WTC11 (cell line): ENCODE measurements around the gene SUSD4.

Experiments used
- CREM ChIP-seq: sonication (generic); formaldehyde crosslinking; IDR thresholded peaks from 2 replicates; pipeline ENCODE4 v1.8.1; 2022; ENCODE audit warnings: mild to moderate bottlenecking, missing genetic modification reagents, moderate library complexity
- CTCF ChIP-seq: fragments of 200-600 bp; IDR thresholded peaks from 2 replicates; pipeline ENCODE4 v1.8.0; 2022; ENCODE audit warnings: antibody characterized with exemption
- ELF4 ChIP-seq: sonication (generic); formaldehyde crosslinking; IDR thresholded peaks from 2 replicates; pipeline ENCODE4 v1.8.1; 2022; ENCODE audit warnings: low read depth, mild to moderate bottlenecking, moderate library complexity, missing genetic modification reagents
- FOXJ3 ChIP-seq: sonication (generic); formaldehyde crosslinking; IDR thresholded peaks from 2 replicates; pipeline ENCODE4 v1.9.0; 2021; ENCODE audit warnings: missing genetic modification reagents, mild to moderate bottlenecking, borderline replicate concordance
- JUN ChIP-seq: sonication (generic); formaldehyde crosslinking; IDR thresholded peaks from 2 replicates; pipeline ENCODE4 v1.8.0; 2023; ENCODE audit warnings: mild to moderate bottlenecking, missing genetic modification reagents
- NR3C1 ChIP-seq: sonication (generic); formaldehyde crosslinking; conservative IDR thresholded peaks from 2 replicates; pipeline ENCODE4 v1.8.1; 2023; ENCODE audit warnings: low read depth, mild to moderate bottlenecking, missing genetic modification reagents
- PREB ChIP-seq: sonication (generic); formaldehyde crosslinking; IDR thresholded peaks from 2 replicates; pipeline ENCODE4 v1.8.1; 2022; ENCODE audit warnings: mild to moderate bottlenecking, missing genetic modification reagents, moderate library complexity, borderline replicate concordance
- TP53 ChIP-seq: sonication (generic); formaldehyde crosslinking; IDR thresholded peaks from 2 replicates; pipeline ENCODE4 v1.8.1; 2023; ENCODE audit warnings: mild to moderate bottlenecking, missing genetic modification reagents
- ZNF138 ChIP-seq: sonication (generic); formaldehyde crosslinking; conservative IDR thresholded peaks from 2 replicates; pipeline ENCODE4 v1.8.1; 2022; ENCODE audit warnings: mild to moderate bottlenecking, moderate library complexity, missing genetic modification reagents
- ZNF263 ChIP-seq: sonication (generic); formaldehyde crosslinking; IDR thresholded peaks from 2 replicates; pipeline ENCODE4 v1.8.1; 2022; ENCODE audit warnings: low read depth, mild to moderate bottlenecking, moderate library complexity, missing genetic modification reagents
- TF ChIP-seq, protein P1 (sequence below): sonication (generic); formaldehyde crosslinking; IDR thresholded peaks from 2 replicates; pipeline ENCODE4 v1.8.1; 2023; ENCODE audit warnings: mild to moderate bottlenecking, missing genetic modification reagents, moderate library complexity
- TF ChIP-seq, protein P2 (sequence below): sonication (generic); formaldehyde crosslinking; IDR thresholded peaks from 2 replicates; pipeline ENCODE4 v1.8.1; 2022; ENCODE audit warnings: mild to moderate bottlenecking, moderate library complexity, missing genetic modification reagents
- TF ChIP-seq, protein P3 (sequence below): sonication (generic); formaldehyde crosslinking; IDR thresholded peaks from 2 replicates; pipeline ENCODE4 v1.8.1; 2023; ENCODE audit warnings: mild to moderate bottlenecking, missing genetic modification reagents, moderate library complexity

GRCh38 chr1:223394242-223394641, 30.3 kb upstream of the SUSD4 start:
- TF ChIP-seq TP53 (no peak), ELF4 (CRISPR knock-in tag) (no peak), CTCF (no peak), ZNF263 (no peak), NR3C1 (no peak), CREM (CRISPR knock-in tag) (no peak), JUN (CRISPR knock-in tag) (no peak), PREB (no peak), FOXJ3 (CRISPR knock-in tag) (no peak), ZNF138 (CRISPR knock-in tag) (no peak)
- TF ChIP-seq, protein P1, sequence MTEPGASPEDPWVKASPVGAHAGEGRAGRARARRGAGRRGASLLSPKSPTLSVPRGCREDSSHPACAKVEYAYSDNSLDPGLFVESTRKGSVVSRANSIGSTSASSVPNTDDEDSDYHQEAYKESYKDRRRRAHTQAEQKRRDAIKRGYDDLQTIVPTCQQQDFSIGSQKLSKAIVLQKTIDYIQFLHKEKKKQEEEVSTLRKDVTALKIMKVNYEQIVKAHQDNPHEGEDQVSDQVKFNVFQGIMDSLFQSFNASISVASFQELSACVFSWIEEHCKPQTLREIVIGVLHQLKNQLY (CRISPR knock-in tag) = no peak
- TF ChIP-seq, protein P2, sequence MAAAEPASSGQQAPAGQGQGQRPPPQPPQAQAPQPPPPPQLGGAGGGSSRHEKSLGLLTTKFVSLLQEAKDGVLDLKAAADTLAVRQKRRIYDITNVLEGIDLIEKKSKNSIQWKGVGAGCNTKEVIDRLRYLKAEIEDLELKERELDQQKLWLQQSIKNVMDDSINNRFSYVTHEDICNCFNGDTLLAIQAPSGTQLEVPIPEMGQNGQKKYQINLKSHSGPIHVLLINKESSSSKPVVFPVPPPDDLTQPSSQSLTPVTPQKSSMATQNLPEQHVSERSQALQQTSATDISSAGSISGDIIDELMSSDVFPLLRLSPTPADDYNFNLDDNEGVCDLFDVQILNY (CRISPR knock-in tag) = no peak
- TF ChIP-seq, protein P3, sequence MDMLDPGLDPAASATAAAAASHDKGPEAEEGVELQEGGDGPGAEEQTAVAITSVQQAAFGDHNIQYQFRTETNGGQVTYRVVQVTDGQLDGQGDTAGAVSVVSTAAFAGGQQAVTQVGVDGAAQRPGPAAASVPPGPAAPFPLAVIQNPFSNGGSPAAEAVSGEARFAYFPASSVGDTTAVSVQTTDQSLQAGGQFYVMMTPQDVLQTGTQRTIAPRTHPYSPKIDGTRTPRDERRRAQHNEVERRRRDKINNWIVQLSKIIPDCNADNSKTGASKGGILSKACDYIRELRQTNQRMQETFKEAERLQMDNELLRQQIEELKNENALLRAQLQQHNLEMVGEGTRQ (CRISPR knock-in tag) = no peak
